ENCODE data around the gene RTN1. TPM values are rescaled to one million over a fixed set of nuclear protein-coding genes. Genes with fewer than 3 reads are reported as not detected.

The RTN1 gene, protein sequence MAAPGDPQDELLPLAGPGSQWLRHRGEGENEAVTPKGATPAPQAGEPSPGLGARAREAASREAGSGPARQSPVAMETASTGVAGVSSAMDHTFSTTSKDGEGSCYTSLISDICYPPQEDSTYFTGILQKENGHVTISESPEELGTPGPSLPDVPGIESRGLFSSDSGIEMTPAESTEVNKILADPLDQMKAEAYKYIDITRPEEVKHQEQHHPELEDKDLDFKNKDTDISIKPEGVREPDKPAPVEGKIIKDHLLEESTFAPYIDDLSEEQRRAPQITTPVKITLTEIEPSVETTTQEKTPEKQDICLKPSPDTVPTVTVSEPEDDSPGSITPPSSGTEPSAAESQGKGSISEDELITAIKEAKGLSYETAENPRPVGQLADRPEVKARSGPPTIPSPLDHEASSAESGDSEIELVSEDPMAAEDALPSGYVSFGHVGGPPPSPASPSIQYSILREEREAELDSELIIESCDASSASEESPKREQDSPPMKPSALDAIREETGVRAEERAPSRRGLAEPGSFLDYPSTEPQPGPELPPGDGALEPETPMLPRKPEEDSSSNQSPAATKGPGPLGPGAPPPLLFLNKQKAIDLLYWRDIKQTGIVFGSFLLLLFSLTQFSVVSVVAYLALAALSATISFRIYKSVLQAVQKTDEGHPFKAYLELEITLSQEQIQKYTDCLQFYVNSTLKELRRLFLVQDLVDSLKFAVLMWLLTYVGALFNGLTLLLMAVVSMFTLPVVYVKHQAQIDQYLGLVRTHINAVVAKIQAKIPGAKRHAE
- not detected in 2 replicates for total RNA-seq
- total RNA-seq (2013): 1.1 TPM
- 0.22 and 0.34 TPM in 2 replicates for polyA plus RNA-seq
- 0.60 and 1.00 TPM in 2 replicates for polyA minus RNA-seq

DNA sequence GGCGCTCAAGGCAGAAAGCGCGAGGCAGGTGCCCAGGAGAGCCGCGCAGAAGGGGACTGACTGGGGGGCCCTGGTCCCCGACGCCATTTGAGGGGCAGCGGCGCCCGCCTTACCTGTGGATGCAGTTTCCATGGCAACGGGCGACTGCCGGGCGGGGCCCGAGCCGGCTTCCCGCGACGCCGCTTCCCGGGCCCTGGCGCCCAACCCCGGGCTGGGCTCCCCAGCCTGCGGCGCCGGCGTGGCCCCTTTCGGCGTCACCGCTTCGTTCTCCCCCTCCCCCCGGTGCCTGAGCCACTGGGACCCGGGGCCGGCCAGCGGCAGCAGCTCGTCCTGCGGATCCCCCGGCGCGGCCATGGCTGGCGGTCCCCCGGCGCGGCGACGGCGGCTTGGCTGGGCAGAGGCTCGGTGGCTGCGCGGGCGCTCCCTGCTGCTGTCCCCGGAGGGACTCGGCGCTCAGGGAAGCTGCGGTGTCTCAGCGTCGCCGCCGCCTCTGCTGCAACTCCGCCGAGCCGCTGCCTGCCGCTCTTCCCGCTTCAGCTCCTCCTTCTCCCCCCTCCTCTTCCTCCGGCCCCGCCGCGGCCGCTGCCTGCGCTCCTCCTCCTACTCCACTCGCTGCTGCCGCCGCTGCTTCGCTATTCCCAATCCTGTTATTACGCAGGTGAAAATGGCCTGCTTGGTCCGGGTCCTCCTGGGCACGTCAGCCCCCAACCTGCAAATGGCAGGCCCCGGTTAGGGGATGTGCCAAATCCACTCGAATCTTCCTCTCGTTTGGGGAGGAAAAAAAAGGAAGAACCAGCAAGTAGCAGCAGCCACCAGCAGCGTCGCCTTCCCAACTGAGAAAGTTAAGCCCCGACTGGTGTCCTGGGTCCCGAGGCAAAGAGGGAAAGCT, at the start of gene RTN1:
TSS of gene RTN1 (minus strand) at position 500 of the 889 bp plus-strand sequence. CDS start at position 354, 146 bp downstream.
- POLR2A ChIA-PET: no interaction called here
- Histone ChIP-seq H3K36me3 (replicated peaks in 1 of 2; ENCODE audit: control extremely low read depth in 1 of 2, control insufficient read depth in 1 of 2, extremely low read depth in 1 of 2, insufficient read depth in 2 of 2, low read length in 1 of 2) (no peaks in the 10 kb centered on the region), H3K4me1 (ENCODE audit: control insufficient read depth in 2 of 2, insufficient read depth in 2 of 2, low read length in 2 of 2) (peaks cover 12 to 17% of the 10 kb centered on the region in 2 donors), H3K9ac (ENCODE audit: low read length) (peak within 1 kb of the TSS; percentile 49), H4K20me1 (ENCODE audit: control insufficient read depth, insufficient read depth, low read length, poor library complexity, severe bottlenecking) (no peaks in the 10 kb centered on the region), H3K4me2 (replicated peaks; ENCODE audit: low read depth, low read length, poor library complexity, severe bottlenecking) (peak within 1 kb of the TSS; percentile 63), H3K79me2 (ENCODE audit: control insufficient read depth, insufficient read depth, low read length) (no peaks in the 10 kb centered on the region), H3K27ac (ENCODE audit: low read length in 2 of 2) (no peak within 1 kb of the TSS), H3K27me3 (replicated peaks in 1 of 4; ENCODE audit: control extremely low read depth in 1 of 4, control insufficient read depth in 3 of 4, insufficient read depth in 4 of 4, low read length in 3 of 4) (peaks cover 0 to 21% (median 17%) of the 10 kb centered on the region in 4 experiments), H3K4me3 (ENCODE audit: control extremely low read depth in 1 of 5, extremely low read depth in 1 of 5, insufficient read depth in 1 of 5, low read depth in 2 of 5, low read length in 4 of 5) (peak within 1 kb of the TSS in 4 of 5 experiments; percentile 32 to 42 (median 38)), H2AFZ (ENCODE audit: insufficient read depth, low read depth, low read length, poor library complexity, severe bottlenecking) (peak within 1 kb of the TSS; percentile 58), H3K9me3 (ENCODE audit: control extremely low read depth in 1 of 3, control insufficient read depth in 2 of 3, insufficient read depth in 1 of 3, low read length in 2 of 3) (peaks cover 0 to 3% (median 2%) of the 10 kb centered on the region in 3 donors)
- WGBS (ENCODE audit: insufficient coverage): under 1% methylated on average over 84 of the region's 84 CpGs
- peak; percentile 9 for DNase-seq
- peaks cover 8% of the 10 kb centered on the region for H3K4me1 Mint-ChIP-seq
- CTCF ChIA-PET: no interaction called here
- H3K27me3 Mint-ChIP-seq: peaks cover 48% of the 10 kb centered on the region
- intact Hi-C loops (cut with micrococcal nuclease): no loop called here
- H3K27ac Mint-ChIP-seq: no peak within 1 kb of the TSS
- H3K4me3 Mint-ChIP-seq: peak within 1 kb of the TSS; percentile 85
- no peak for ATAC-seq (ENCODE audit: low read depth)
- TF ChIP-seq EZH2 (IDR thresholded peaks at IDR 0.05; ENCODE audit: borderline replicate concordance, insufficient read depth, low read depth, low read length, poor library complexity, severe bottlenecking): no peak
- TF ChIP-seq, protein P1, sequence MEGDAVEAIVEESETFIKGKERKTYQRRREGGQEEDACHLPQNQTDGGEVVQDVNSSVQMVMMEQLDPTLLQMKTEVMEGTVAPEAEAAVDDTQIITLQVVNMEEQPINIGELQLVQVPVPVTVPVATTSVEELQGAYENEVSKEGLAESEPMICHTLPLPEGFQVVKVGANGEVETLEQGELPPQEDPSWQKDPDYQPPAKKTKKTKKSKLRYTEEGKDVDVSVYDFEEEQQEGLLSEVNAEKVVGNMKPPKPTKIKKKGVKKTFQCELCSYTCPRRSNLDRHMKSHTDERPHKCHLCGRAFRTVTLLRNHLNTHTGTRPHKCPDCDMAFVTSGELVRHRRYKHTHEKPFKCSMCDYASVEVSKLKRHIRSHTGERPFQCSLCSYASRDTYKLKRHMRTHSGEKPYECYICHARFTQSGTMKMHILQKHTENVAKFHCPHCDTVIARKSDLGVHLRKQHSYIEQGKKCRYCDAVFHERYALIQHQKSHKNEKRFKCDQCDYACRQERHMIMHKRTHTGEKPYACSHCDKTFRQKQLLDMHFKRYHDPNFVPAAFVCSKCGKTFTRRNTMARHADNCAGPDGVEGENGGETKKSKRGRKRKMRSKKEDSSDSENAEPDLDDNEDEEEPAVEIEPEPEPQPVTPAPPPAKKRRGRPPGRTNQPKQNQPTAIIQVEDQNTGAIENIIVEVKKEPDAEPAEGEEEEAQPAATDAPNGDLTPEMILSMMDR (IDR thresholded peaks at IDR 0.05): no peak
- no peaks in the 10 kb centered on the region for H3K9me3 Mint-ChIP-seq (ENCODE audit: insufficient read depth)
